Measurements from ENCODE around the gene MAIP1.

Gene MAIP1

GRCh38 chr2:199994896-199995295 lies 39.5 kb downstream of the MAIP1 start:
- FAIRE-seq (no peak), DNase-seq (ENCODE audit: insufficient read length) (no peak)
- no peak for TF ChIP-seq TAF1 (IDR thresholded peaks at IDR 0.05; ENCODE audit: borderline replicate concordance, low read depth, low read length)
- no peak for TF ChIP-seq POLR2A (IDR thresholded peaks at IDR 0.05; ENCODE audit: low read depth, low read length)
- no peak for TF ChIP-seq POLR2AphosphoS5 (IDR thresholded peaks at IDR 0.05; ENCODE audit: low read depth, low read length)

GRCh38 chr2:199997296-199997695 lies 41.9 kb downstream of the MAIP1 start:
- TF ChIP-seq POLR2AphosphoS5 (IDR thresholded peaks at IDR 0.05; ENCODE audit: low read depth, low read length) (no peak), POLR2A (IDR thresholded peaks at IDR 0.05; ENCODE audit: low read depth, low read length) (no peak), TAF1 (IDR thresholded peaks at IDR 0.05; ENCODE audit: borderline replicate concordance, low read depth, low read length) (no peak)
- no peak for FAIRE-seq
- no peak for DNase-seq (ENCODE audit: insufficient read length)

- FAIRE-seq (no peak), DNase-seq (ENCODE audit: insufficient read length) (no peak)
Observed at GRCh38 chr2:199999166-199999565, 43.8 kb downstream of the MAIP1 start.

GRCh38 chr2:200000444-200001163 lies 45.2 kb downstream of the MAIP1 start:
- DNase-seq (ENCODE audit: insufficient read length) (no peak), FAIRE-seq (no peak)
- TF ChIP-seq POLR2A (IDR thresholded peaks at IDR 0.05; ENCODE audit: low read depth, low read length): no peak
- TF ChIP-seq POLR2AphosphoS5 (IDR thresholded peaks at IDR 0.05; ENCODE audit: low read depth, low read length): no peak
- TF ChIP-seq TAF1 (IDR thresholded peaks at IDR 0.05; ENCODE audit: borderline replicate concordance, low read depth, low read length): no peak

More at GRCh38 chr2:199999166-199999565, 43.8 kb downstream of the MAIP1 start:
- TF ChIP-seq TAF1 (IDR thresholded peaks at IDR 0.05; ENCODE audit: borderline replicate concordance, low read depth, low read length) (no peak), POLR2AphosphoS5 (IDR thresholded peaks at IDR 0.05; ENCODE audit: low read depth, low read length) (no peak), POLR2A (IDR thresholded peaks at IDR 0.05; ENCODE audit: low read depth, low read length) (no peak)

DNA sequence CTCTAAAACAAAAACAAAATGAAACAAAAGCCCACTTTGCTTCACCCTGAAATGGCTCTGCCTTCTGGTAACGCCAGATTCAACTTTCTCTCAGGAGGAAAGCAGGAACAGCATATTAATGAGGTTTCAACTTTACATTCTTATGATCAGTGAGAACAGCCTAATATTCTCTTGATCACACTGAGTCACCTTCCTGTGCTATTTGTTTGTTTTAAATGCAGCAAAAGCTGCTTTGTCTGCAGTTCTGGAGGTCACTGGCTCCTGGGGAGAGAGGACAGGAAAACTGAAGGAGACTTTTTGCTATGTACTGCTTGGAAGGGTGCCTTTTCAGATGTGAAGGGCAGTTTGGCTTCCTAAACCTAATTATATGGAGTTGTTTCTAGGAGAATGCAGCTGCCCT lies 48.1 kb downstream of the MAIP1 start:
- TF ChIP-seq POLR2AphosphoS5 (IDR thresholded peaks at IDR 0.05; ENCODE audit: low read depth, low read length) (no peak), TAF1 (IDR thresholded peaks at IDR 0.05; ENCODE audit: borderline replicate concordance, low read depth, low read length) (no peak), POLR2A (IDR thresholded peaks at IDR 0.05; ENCODE audit: low read depth, low read length) (no peak)
- DNase-seq (ENCODE audit: insufficient read length) (no peak), FAIRE-seq (no peak)

DNA sequence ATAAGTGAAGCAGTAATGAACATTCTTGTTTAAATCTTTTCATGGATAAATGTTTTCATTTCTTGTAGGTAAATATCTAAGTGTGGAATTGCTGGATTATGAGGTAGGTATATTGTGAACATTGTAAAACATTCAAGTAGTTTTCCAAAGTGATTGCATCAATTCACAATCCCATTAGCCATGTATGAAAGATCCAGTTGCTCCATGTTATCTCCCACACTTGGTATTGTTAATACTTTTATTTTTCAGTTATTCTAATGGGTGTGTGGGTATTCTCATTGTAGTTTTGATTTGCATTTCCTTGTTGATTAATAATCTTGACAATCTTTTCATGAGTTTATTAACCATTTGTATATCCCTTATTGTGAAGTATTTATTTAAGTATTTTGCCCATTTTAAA lies 50.3 kb downstream of the MAIP1 start:
- no peak for DNase-seq (ENCODE audit: insufficient read length)
- FAIRE-seq: no peak
- no peak for TF ChIP-seq POLR2AphosphoS5 (IDR thresholded peaks at IDR 0.05; ENCODE audit: low read depth, low read length)
- no peak for TF ChIP-seq POLR2A (IDR thresholded peaks at IDR 0.05; ENCODE audit: low read depth, low read length)
- TF ChIP-seq TAF1 (IDR thresholded peaks at IDR 0.05; ENCODE audit: borderline replicate concordance, low read depth, low read length): no peak

GRCh38 chr2:200007306-200007705 lies 51.9 kb downstream of the MAIP1 start:
- no peak for TF ChIP-seq TAF1 (IDR thresholded peaks at IDR 0.05; ENCODE audit: borderline replicate concordance, low read depth, low read length)
- TF ChIP-seq POLR2AphosphoS5 (IDR thresholded peaks at IDR 0.05; ENCODE audit: low read depth, low read length): no peak
- TF ChIP-seq POLR2A (IDR thresholded peaks at IDR 0.05; ENCODE audit: low read depth, low read length): no peak

DNA sequence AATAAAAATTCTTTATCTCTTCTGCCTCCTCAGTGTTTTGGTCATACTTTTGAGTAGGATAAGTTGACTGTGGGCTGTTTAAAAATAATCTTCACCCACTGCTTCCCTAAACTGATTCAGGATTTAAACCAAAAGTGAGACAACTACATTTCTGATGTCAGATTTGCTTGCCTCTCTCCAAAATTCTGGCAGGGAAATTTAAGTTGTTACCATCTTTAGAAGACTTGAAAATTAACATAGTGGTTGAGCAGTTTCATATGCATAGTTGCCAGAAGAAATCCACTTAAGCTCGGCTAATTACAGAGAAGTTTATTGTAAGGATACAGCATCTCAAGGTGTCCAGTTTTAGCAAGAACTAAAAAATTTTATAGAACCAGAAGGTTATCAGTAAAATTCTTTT lies 57.0 kb downstream of the MAIP1 start:
- TF ChIP-seq POLR2AphosphoS5 (IDR thresholded peaks at IDR 0.05; ENCODE audit: low read depth, low read length): no peak
- TF ChIP-seq POLR2A (IDR thresholded peaks at IDR 0.05; ENCODE audit: low read depth, low read length): no peak
- no peak for TF ChIP-seq TAF1 (IDR thresholded peaks at IDR 0.05; ENCODE audit: borderline replicate concordance, low read depth, low read length)
- FAIRE-seq (no peak), DNase-seq (ENCODE audit: insufficient read length) (no peak)

More at GRCh38 chr2:200007306-200007705, 51.9 kb downstream of the MAIP1 start:
- FAIRE-seq (no peak), DNase-seq (ENCODE audit: insufficient read length) (no peak)

All from GM12892 (cell line).